Mucosa of rectum (tissue), 2 donors: ENCODE data around the gene ZNF785.
"Not testable (repeated sequence)": the region's sequence is repeated elsewhere in the genome, so short reads cannot be mapped to it uniquely, and the experiment has no call there.

Experiments
- H3K27ac ChIP-seq, 2 donors: one replicate each; pipeline ENCODE4 v1.7.0; 2013; ENCODE audit warnings: inconsistent platforms in 2 of 2, low read depth in 2 of 2, low read length in 2 of 2
- H3K27me3 ChIP-seq, 2 donors: one replicate each; pipeline ENCODE4 v1.7.0; 2013; ENCODE audit warnings: low read length in 2 of 2; ENCODE audit not compliant: control insufficient read depth in 2 of 2, insufficient read depth in 2 of 2
- H3K36me3 ChIP-seq, 2 donors: one replicate each; pipeline ENCODE4 v1.7.0; 2013; ENCODE audit warnings: low read length in 2 of 2; ENCODE audit not compliant: control insufficient read depth in 2 of 2, insufficient read depth in 2 of 2
- H3K4me1 ChIP-seq, 2 donors: one replicate each; pipeline ENCODE4 v1.7.0; 2013; ENCODE audit warnings: low read length in 2 of 2, mild to moderate bottlenecking in 1 of 2; ENCODE audit not compliant: control insufficient read depth in 2 of 2, insufficient read depth in 2 of 2
- H3K4me3 ChIP-seq, 2 donors: one replicate each; pipeline ENCODE4 v1.7.0; 2013; ENCODE audit warnings: low read length in 2 of 2
- H3K9ac ChIP-seq, 2 donors: one replicate each; pipeline ENCODE4 v1.7.0; 2013; ENCODE audit warnings: low read length in 2 of 2, low read depth in 1 of 2, mild to moderate bottlenecking in 1 of 2
- H3K9me3 ChIP-seq, 2 donors: one replicate each; pipeline ENCODE4 v1.7.0; 2013; ENCODE audit warnings: low read length in 2 of 2; ENCODE audit not compliant: control insufficient read depth in 2 of 2
- donor health status: healthy.
- donor health status: Normal muscosa, but diverticular disease.

The ZNF785 gene

DNA sequence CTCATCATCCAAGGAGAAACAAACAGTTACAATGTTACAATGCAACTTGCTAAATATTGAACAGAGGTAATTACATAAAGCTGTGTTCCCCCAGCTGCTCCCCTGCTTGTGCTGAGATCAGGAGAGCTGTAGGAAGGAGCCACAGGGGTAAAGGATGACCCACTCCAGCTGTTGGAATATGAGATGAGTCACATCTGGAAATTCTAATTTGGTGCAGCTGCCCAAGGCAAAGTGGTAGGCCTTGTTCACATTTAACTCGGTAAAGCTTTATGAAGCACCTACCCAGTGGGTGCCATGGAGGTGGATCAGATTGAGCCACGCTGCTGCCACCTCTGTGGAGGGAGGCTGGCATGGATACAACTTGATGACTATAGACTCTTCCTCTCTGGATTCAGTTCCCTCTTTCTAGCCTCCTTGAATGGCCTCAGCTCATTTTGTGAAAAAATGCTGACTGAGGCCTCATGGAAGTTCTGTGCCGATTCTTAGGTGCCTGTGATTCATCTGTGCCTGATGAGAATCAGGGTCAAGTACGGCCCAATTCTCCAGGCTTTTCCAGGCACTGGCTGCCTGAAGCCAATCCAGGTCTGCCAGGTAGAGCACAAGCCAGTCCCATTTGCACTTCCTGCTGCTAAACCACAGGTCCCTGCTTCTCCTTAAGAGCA is 17.2 kb upstream of the ZNF785 start:
- Histone ChIP-seq H3K4me3 (no peak overlapping the region), H3K4me1 (no peaks in the 10 kb centered on the region), H3K9me3 (no peaks in the 10 kb centered on the region), H3K27me3 (no peaks in the 10 kb centered on the region), H3K27ac (no peak overlapping the region), H3K36me3 (peaks cover 21 to 22% of the 10 kb centered on the region in 2 donors), H3K9ac (no peak overlapping the region)

GRCh38 chr16:30601966-30602365 is 16.5 kb upstream of the ZNF785 start:
- H3K4me3 ChIP-seq: no peak overlapping the region
- H3K36me3 ChIP-seq: peaks cover 21% of the 10 kb centered on the region in 2 donors
- no peaks in the 10 kb centered on the region for H3K9me3 ChIP-seq
- no peak overlapping the region for H3K9ac ChIP-seq
- no peaks in the 10 kb centered on the region for H3K4me1 ChIP-seq
- no peaks in the 10 kb centered on the region for H3K27me3 ChIP-seq
- H3K27ac ChIP-seq: no peak overlapping the region

DNA sequence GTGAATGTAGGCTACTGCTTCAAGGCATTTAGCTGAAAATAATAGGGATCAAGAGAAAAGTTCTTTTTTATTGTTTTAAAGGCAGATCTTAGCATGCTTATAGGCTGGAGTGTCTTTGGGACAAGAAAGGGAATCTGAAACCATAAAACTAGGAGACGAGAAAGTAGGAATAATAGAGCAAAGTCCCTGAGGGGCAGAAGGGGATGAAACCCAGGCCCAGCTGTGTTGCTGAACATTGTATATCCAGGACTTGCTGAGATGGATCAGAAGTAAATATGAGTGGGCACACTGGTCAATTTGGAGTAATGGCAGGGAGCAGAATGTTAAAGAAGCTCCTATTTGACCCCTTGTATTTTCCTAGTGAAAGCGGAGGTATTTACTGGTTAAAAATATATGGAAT is 15.4 kb upstream of the ZNF785 start:
- no peak overlapping the region for H3K27ac ChIP-seq
- H3K27me3 ChIP-seq: no peaks in the 10 kb centered on the region
- H3K36me3 ChIP-seq: peaks cover 19 to 21% of the 10 kb centered on the region in 2 donors
- H3K4me3 ChIP-seq: no peak overlapping the region
- H3K9me3 ChIP-seq: no peaks in the 10 kb centered on the region
- no peaks in the 10 kb centered on the region for H3K4me1 ChIP-seq
- no peak overlapping the region for H3K9ac ChIP-seq

DNA sequence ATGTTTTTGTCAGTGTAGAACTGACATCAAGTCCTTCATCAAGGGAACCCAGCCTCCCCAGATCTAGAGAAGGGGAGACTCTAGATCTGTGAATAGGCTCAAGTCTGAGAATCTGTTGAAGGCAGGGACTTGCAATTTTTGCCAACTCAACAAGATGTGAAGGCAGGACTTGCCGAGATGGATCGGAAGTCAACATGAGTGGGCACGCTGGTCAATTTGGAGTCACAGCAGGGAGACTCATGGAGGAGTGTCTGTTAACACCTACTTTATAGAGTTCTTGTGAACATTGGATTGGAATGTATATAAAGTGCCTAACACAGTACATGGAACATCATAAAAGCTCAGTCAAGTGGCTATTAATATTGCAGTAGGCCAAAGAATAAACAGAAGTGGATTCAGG is 14.7 kb upstream of the ZNF785 start:
- no peaks in the 10 kb centered on the region for H3K4me1 ChIP-seq
- H3K27me3 ChIP-seq: no peaks in the 10 kb centered on the region
- no peak overlapping the region for H3K4me3 ChIP-seq
- H3K9me3 ChIP-seq: no peaks in the 10 kb centered on the region
- no peak overlapping the region for H3K27ac ChIP-seq
- no peak overlapping the region for H3K9ac ChIP-seq
- peaks cover 19 to 21% of the 10 kb centered on the region in 2 donors for H3K36me3 ChIP-seq

DNA sequence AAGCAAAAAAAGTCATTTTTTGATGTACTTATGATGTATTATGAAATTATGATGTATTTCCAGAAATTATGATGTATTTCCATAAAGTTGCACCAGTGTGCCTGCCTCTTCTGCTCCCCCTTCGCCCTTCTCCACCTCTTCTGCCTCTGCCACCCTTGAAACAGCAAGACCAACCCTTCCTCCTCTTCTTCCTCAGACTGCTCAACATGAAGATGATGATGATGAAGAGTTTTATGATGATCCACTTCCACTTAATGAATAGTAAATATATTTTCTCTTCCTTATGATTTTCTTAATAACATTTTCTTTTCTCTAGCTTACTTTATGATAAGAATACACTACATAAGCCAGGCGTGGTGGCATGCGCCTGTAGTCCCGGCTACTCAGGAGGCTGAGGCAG is 7.4 kb upstream of the ZNF785 start:
- Histone ChIP-seq H3K27me3 (no peaks in the 10 kb centered on the region), H3K9ac (no peak overlapping the region), H3K4me3 (no peak overlapping the region), H3K27ac (no peak overlapping the region), H3K36me3 (no peaks in the 10 kb centered on the region), H3K4me1 (peaks cover 0 to 2% of the 10 kb centered on the region in 2 donors), H3K9me3 (no peaks in the 10 kb centered on the region)

- H3K36me3 ChIP-seq, H3K27me3 ChIP-seq, H3K4me1 ChIP-seq, H3K27ac ChIP-seq, H3K9me3 ChIP-seq, H3K9ac ChIP-seq, H3K4me3 ChIP-seq: not testable (repeated sequence)
These were observed 5.4 kb upstream of the ZNF785 start for GRCh38 chr16:30590869-30591268.

DNA sequence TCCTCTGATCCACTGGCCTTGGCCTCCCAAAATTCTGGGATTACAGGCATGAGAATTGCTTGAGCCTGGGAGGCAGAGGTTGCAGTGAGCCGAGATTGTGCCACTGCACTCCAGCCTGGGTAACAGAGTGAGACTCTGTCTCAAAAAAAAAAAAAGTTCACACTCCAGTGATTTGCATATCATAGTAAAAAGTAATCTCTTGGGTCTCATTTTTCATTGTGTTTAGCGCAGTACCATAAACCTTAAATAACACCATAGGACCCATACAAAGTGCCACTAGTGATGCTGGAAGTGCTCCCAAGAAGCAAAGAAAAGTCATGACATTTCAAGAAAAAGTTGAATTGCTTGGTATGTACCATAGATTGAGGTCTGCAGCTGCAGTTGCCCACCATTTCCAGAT is 4.1 kb upstream of the ZNF785 start:
- not testable (repeated sequence) for H3K9me3 ChIP-seq, H3K9ac ChIP-seq, H3K36me3 ChIP-seq, H3K27me3 ChIP-seq, H3K4me3 ChIP-seq, H3K27ac ChIP-seq, H3K4me1 ChIP-seq

- Histone ChIP-seq H3K27ac (no peak overlapping the region), H3K9ac (no peak overlapping the region), H3K36me3 (no peaks in the 10 kb centered on the region), H3K27me3 (no peaks in the 10 kb centered on the region), H3K9me3 (no peaks in the 10 kb centered on the region), H3K4me1 (peaks cover 6 to 7% of the 10 kb centered on the region in 2 donors), H3K4me3 (no peak overlapping the region)
These were observed 3.2 kb upstream of the ZNF785 start for GRCh38 chr16:30588651-30589050.

GRCh38 chr16:30585022-30585399 is 486 bp downstream of the ZNF785 start:
- Histone ChIP-seq H3K27me3 (no peaks in the 10 kb centered on the region), H3K9me3 (no peaks in the 10 kb centered on the region), H3K4me3 (peak overlapping the region; percentile 83 to 92)

GRCh38 chr16:30582611-30583340 is 2.7 kb downstream of the ZNF785 start:
- H3K27me3 ChIP-seq: no peaks in the 10 kb centered on the region
- no peaks in the 10 kb centered on the region for H3K9me3 ChIP-seq
- H3K4me1 ChIP-seq: peaks cover 5 to 6% of the 10 kb centered on the region in 2 donors
- no peak overlapping the region for H3K9ac ChIP-seq
- H3K4me3 ChIP-seq: no peak overlapping the region
- peaks cover 11 to 15% of the 10 kb centered on the region in 2 donors for H3K36me3 ChIP-seq
- no peak overlapping the region for H3K27ac ChIP-seq

More at GRCh38 chr16:30585022-30585399, 486 bp downstream of the ZNF785 start:
- H3K36me3 ChIP-seq: peaks cover 7 to 10% of the 10 kb centered on the region in 2 donors
- peaks cover 5 to 6% of the 10 kb centered on the region in 2 donors for H3K4me1 ChIP-seq
- peak overlapping the region; percentile 91 to 94 for H3K27ac ChIP-seq
- H3K9ac ChIP-seq: peak overlapping the region; percentile 88 to 91
